HG03469 (cell line): ENCODE results near the gene DEGS2.
"Not testable (repeated sequence)": the region's sequence is repeated elsewhere in the genome, so short reads cannot be mapped to it uniquely, and the experiment has no call there.

Experiments
- ATAC-seq: cut with Tn5 transposase; IDR thresholded peaks from one replicate; pipeline ENCODE4 v1.9.1; 2021; ENCODE audit warnings: mild to moderate bottlenecking, moderate library complexity, moderate number of reproducible peaks; ENCODE audit not compliant: unreplicated experiment

The DEGS2 gene

DNA sequence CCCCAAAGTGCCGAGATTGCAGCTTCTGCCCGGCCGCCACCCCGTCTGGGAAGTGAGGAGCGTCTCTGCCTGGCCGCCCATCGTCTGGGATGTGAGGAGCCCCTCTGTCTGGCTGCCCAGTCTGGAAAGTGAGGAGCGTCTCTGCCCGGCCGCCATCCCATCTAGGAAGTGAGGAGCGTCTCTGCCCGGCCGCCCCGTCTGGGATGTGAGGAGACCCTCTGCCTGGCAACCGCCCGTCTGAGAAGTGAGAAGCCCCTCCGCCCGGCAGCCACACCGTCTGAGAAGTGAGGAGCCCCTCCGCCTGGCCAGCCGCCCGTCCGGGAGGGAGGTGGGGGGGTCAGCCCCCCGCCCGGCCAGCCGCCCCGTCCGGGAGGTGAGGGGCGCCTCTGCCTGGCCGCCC is 21.2 kb upstream of the DEGS2 start:
- ATAC-seq, result not testable (repeated sequence)

GRCh38 chr14:100178691-100179090 is 19.2 kb upstream of the DEGS2 start:
- ATAC-seq, result no peak

DNA sequence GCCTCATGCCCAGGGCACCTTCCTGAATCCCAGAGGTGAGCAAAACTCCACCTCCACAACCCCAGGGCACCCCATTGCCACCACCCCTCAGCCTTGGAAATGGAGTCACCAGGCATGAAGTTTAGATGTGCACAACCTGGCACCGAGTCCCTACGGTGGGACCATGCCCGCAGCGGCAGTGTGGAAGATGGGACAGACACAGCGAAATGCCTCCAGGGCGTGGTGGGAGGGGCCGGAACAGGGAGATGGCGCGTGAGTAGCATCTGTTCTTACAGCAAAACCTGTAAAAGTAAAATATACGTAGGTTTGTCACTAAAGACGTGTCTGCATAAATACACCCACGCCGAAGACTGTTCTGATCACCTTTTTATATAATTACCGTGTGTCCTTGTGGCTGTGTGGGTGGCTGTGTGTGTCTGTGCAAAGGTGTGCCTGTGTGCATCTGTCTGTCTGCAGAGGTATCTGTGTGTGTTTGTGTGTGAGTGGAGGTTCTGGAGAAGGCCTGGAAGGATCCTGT is 17.4 kb upstream of the DEGS2 start:
- ATAC-seq, result no peak

GRCh38 chr14:100173353-100173752 is 13.9 kb upstream of the DEGS2 start:
- ATAC-seq, result no peak

- ATAC-seq, result no peak
Measured at GRCh38 chr14:100172811-100173210, 13.4 kb upstream of the DEGS2 start.

GRCh38 chr14:100170880-100171279 is 11.4 kb upstream of the DEGS2 start:
- ATAC-seq, result no peak

- no peak for ATAC-seq
Measured at GRCh38 chr14:100168506-100168905, 9.1 kb upstream of the DEGS2 start.

DNA sequence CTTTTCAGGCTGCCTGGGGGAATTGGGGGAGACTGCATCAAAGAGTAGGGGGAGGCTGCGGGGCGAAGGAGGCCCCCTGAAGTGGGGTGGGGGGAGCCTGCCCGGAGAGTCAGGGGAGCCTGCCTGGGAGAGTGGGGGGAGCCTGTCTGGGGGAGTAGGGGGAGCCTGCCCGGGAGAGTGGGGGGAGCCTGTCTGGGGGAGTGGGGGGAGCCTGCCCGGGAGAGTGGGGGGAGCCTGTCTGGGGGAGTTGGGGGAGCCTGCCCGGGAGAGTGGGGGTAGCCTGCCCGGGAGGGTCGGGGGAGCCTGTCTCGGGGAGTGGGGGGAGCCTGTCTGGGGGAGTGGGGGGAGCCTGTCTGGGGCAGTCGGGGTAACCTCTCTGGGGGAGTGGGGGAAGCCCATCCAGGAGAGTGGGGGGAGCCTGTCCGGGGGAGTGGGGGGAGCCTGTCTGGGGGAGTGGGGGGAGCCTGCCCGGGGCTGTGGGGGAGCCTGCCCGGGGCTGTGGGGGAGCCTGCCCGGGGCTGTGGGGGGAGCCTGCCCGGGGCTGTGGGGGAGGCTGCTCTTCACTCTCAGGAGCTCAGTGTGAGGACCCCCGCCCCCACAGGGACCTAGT is 6.5 kb upstream of the DEGS2 start:
- no peak for ATAC-seq

DNA sequence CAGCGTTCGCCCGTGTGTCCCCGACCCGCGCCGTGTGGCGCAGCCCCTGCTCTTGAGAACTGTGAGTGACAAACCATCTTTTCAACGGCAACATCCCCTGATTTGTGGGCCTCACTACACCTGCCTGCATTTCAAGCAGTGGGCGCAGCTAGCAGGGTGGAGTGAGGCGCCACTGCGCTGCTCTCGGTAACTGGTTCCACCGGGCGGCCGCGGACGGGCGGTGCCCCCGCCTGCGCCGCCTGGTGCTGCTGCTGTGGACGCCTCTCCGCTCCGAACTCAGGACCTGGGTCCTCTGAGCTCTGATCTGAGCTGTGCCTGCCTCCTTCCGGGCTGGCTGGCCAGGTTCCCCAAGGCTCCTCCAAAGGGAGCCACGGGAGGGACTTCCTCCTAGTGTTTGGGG is 5.9 kb upstream of the DEGS2 start:
- ATAC-seq, result no peak

GRCh38 chr14:100160534-100160916 is 1.1 kb upstream of the DEGS2 start:
- no peak for ATAC-seq

- ATAC-seq, result no peak
Measured at GRCh38 chr14:100159865-100160533, 554 bp upstream of the DEGS2 start.

- no peak for ATAC-seq
Measured at GRCh38 chr14:100158566-100159093, 815 bp downstream of the DEGS2 start.

DNA sequence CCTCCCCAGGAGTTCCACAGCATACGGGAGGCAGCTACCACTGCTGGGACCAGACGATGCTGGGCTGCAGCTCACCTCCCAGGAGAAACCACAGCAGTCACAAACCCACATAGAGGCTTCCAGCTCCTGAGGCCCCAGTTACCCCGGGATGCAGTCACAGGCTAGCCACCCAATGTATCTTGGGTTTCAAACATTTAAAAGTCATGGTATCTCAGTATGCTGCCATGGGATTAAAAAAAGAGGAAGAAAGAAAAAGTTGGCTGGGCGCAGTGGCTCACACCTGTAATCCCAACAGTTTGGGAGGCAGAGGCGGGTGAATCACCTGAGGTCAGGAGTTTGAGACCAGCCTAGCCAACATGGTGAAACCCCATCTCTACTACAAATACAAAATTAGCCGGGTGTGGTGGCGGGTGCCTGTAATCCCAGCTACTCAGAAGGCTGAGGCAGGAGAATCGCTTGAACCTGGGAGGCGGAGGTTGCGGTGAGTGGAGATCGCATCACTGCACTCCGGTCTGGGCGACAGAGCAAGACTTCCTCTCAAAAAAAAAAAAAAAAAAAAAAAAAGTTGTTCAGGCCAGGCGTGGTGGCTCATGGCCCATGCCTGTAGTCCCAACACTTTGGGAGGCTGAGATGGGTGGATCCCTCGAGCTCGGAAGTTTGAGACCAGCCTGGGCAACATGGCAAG is 1.8 kb downstream of the DEGS2 start:
- ATAC-seq, result not testable (repeated sequence)

- ATAC-seq, result no peak
Measured at GRCh38 chr14:100156776-100157175, 2.7 kb downstream of the DEGS2 start.

DNA sequence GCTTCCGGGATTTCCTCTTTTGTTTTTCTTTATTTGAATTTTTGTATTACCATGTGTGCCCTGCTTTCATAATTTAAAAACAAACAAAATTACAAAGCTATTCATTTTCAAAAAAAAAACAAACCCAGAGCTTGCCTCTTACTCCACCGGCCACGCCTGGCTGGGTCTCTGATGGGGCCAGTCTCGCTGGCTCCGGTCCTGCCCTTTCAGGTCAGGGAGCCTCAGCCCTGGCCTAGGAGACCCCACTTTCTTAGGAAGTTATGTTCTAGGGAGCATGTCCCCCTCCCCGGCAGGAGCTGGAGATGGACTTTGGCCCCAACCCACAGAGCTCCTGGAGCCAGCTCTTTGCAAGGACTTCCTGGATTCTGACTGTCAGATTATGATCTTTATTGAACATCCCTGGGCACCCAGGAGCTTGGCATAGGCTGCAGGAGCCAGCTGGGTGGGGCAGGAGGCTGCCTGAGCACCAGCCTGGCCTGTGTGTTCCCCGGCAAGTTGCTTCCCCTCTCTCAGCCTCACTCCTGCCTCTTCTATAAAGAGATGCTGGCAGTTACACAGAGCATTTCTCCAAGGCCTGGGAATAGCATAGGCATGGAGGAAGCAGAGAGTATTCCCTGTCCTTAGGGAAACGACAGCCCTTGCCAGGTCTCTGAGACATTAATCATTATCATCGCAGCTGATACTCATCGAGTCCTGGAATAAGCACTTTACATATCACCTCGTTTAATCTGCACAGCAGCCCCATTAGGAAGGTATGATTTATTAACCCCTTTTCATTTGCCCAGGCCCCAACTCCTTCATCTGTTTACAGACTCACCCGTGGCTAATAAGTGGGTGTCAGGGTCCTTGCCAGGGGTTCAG is 3.5 kb downstream of the DEGS2 start:
- ATAC-seq, result no peak

- no peak for ATAC-seq
Measured at GRCh38 chr14:100155049-100155621, 4.3 kb downstream of the DEGS2 start.

GRCh38 chr14:100153560-100153959 is 5.9 kb downstream of the DEGS2 start:
- no peak for ATAC-seq

DNA sequence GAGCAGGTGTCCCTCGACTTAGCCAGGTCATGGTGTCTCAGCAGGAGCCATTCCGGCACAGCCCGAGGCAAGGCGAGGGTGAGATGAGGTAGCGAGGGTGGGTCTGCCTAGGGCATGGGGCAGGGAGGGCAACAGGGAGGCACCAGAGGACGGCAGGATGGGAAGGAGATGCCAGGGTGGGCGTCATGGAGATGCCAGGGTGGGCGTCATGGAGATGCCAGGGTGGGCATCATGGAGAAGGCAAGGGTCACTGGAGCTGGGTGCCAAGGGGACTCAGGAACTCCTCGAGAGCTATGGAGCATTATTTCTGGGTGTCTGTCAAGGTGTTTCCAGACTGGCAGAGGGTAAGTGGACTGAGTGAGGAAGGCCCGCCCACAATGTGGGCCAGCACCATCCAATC is 7.4 kb downstream of the DEGS2 start:
- ATAC-seq, result no peak

DNA sequence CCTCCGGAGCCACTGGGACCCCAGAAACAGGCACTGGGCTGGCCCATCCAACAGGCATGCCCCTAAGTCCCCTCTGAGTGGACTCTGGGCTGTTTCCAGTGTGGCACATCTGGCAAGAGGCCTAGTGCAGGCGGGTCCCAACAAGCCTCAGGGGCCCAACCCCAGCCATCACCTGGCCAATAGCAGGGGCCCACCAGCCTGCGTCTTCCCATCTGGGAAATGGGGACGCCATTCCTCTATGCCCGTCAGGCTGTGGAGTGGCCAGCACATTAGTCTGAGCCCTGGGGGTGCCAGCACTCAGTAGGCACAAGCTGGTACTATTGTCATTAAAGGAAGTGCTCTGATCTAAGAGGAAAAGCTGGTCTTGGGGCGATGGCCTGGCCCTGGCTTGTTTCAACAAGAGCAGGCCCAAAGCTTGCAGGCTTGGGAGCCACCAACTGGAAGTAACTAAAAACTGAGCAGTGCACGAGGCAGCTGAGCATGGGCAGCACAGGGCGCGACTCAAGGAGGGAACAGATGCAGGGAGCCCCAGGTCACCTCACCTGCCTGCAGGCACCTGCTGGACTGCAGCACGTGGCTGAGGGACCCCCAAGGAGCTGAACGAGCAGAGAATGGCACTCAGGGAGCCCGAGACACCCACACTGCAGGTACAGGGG is 8.4 kb downstream of the DEGS2 start:
- no peak for ATAC-seq
